ENCODE data around the gene KIAA1217. TPM values are rescaled to one million over a fixed set of nuclear protein-coding genes. Genes with fewer than 3 reads are reported as not detected.
A peak's percentile ranks its signal among the peaks of the same experiment; 100 is the strongest.

The KIAA1217 gene
- total RNA-seq, 4 donors from 2014 or later: 46.9 to 108 (median 61.5) TPM

DNA sequence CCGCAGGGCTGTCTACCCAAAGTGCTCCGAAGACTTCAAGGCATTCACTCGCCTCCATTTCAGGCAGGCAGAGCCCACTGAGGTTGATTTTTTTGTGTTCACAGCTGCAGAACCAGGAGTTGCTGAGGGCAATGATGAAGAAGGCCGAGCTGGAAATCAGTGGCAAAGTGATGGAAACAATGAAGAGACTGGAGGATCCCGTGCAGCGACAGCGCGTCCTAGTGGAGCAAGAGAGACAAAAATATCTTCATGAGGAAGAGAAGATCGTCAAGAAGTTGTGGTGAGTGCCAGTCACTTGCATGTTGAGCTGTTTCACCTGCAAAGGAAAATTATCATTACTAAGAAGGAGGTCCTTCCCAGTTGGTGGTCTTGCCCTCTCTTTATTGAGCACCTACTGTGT lies 304.2 kb downstream of the KIAA1217 start:
- Histone ChIP-seq H3K9me3 (no peaks in the 10 kb centered on the region), H3K36me3 (peaks cover 0 to 32% (median 0%) of the 10 kb centered on the region in 3 donors), H3K27me3 (no peaks in the 10 kb centered on the region), H3K4me1 (no peaks in the 10 kb centered on the region), H3K4me3 (no peak overlapping the region), H3K27ac (no peak overlapping the region)
- no peak for DNase-seq
- TF ChIP-seq POLR2A (IDR thresholded peaks at IDR 0.05): no peak
- TF ChIP-seq, protein P1, sequence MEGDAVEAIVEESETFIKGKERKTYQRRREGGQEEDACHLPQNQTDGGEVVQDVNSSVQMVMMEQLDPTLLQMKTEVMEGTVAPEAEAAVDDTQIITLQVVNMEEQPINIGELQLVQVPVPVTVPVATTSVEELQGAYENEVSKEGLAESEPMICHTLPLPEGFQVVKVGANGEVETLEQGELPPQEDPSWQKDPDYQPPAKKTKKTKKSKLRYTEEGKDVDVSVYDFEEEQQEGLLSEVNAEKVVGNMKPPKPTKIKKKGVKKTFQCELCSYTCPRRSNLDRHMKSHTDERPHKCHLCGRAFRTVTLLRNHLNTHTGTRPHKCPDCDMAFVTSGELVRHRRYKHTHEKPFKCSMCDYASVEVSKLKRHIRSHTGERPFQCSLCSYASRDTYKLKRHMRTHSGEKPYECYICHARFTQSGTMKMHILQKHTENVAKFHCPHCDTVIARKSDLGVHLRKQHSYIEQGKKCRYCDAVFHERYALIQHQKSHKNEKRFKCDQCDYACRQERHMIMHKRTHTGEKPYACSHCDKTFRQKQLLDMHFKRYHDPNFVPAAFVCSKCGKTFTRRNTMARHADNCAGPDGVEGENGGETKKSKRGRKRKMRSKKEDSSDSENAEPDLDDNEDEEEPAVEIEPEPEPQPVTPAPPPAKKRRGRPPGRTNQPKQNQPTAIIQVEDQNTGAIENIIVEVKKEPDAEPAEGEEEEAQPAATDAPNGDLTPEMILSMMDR (IDR thresholded peaks at IDR 0.05): peak in 2 of 6 experiments; percentile 21 to 32

DNA sequence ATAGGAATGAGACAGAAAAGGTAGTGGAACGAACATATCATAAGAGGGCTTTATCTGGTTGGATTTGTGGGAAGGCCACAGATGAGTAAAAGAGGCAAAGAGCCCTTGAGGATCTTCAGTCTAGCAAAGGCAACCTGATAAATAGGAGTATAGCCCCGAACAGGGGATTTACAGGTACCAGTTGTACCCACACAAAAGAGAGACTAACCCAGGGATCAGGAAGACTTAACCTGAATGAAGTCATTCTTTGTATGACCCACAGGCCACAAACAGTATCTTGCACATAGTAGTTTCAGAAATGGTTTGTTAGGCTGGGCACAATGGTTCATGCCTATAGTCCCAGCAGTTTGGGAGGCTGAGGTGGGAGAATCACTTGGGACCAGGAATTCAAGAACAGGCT lies 306.5 kb downstream of the KIAA1217 start:
- no peaks in the 10 kb centered on the region for H3K27me3 ChIP-seq
- no peak for TF ChIP-seq POLR2A (IDR thresholded peaks at IDR 0.05)
- TF ChIP-seq, protein P1 (IDR thresholded peaks at IDR 0.05): no peak
- H3K27ac ChIP-seq: no peak overlapping the region
- peaks cover 0 to 45% (median 0%) of the 10 kb centered on the region in 3 donors for H3K36me3 ChIP-seq
- H3K9me3 ChIP-seq: no peaks in the 10 kb centered on the region
- H3K4me3 ChIP-seq: no peak overlapping the region
- DNase-seq: no peak
- no peaks in the 10 kb centered on the region for H3K4me1 ChIP-seq

DNA sequence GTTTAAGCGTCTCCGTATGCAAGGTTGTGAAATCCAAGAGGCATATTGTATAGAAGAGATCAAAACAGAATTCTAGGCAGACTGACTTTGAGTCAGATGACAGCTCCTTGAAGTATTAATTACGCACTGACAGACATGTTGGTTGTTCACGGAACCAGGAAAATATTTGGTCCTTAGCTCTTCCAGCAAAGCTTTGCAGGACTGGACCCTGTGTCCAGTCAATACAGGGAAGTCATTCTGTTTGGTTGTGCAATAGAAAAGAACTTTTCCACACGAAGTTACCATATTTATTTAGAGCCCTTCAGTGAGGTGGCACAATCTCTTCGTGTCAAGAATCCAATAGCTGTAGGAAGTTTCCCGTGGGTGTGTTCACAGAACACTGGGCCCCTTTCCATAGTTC lies 309.5 kb downstream of the KIAA1217 start:
- no peak for DNase-seq
- H3K36me3 ChIP-seq: peaks cover 0 to 44% (median 0%) of the 10 kb centered on the region in 3 donors
- no peak for TF ChIP-seq POLR2A (IDR thresholded peaks at IDR 0.05)
- TF ChIP-seq, protein P1 (IDR thresholded peaks at IDR 0.05): no peak
- no peak overlapping the region for H3K27ac ChIP-seq
- H3K4me1 ChIP-seq: no peaks in the 10 kb centered on the region
- no peaks in the 10 kb centered on the region for H3K27me3 ChIP-seq
- H3K4me3 ChIP-seq: no peak overlapping the region
- H3K9me3 ChIP-seq: no peaks in the 10 kb centered on the region

DNA sequence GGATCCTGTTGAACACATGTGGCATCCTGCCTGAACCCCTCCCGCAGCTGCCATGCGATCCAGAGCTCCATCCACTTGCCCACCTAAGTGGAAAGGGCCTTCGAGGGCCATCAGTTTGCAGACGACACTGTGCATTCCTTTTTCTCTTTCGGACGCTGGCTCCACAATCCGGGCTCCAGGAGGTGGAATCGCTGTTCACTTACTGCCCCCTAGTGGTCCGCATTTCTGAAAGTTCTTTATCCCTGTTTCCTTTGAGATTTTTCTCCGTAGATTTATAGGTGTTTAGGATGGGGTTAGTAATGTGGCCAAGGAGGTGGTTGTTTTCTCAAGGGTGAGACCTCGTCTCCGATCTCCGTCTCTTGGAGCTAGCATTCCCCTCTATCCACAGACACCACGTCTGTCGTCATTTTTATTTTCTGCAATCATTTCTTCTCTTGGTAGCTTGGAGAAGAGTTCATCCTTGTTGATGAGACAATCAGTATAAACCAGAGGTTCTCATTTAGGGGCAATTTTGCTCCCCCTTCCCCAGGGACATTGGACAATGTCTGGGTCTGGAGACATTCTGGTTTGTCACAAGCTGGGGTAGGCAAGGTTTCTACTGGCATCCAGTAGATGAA lies 310.2 kb downstream of the KIAA1217 start:
- Histone ChIP-seq H3K27me3 (no peaks in the 10 kb centered on the region), H3K27ac (no peak overlapping the region), H3K9me3 (no peaks in the 10 kb centered on the region), H3K4me1 (no peaks in the 10 kb centered on the region), H3K36me3 (peaks cover 0 to 47% (median 0%) of the 10 kb centered on the region in 3 donors), H3K4me3 (no peak overlapping the region)
- DNase-seq: peak in 2 of 3 donors; percentile 58 to 78
- TF ChIP-seq POLR2A (IDR thresholded peaks at IDR 0.05): no peak
- TF ChIP-seq, protein P1 (IDR thresholded peaks at IDR 0.05): peak; percentile 18 to 66 (median 57)

DNA sequence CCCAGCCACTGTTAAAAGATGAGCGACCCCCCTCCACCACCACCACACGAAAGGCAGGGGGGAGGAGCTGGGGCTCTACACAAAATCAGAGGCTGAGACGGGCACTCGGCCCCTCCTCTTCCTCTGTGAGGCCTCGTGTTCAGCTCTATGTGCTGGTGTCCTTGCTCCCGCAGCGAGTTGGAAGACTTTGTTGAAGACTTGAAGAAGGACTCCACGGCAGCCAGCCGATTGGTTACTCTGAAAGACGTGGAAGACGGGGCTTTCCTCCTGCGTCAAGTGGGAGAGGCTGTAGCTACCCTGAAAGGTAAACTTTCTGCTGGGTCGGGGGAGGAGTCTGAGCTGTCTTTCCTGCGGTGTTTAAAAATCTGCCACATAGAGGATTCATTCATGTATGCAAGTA lies 311.0 kb downstream of the KIAA1217 start:
- Histone ChIP-seq H3K4me1 (no peaks in the 10 kb centered on the region), H3K36me3 (peaks cover 0 to 50% (median 0%) of the 10 kb centered on the region in 3 donors), H3K9me3 (no peaks in the 10 kb centered on the region), H3K27ac (no peak overlapping the region), H3K4me3 (no peak overlapping the region), H3K27me3 (no peaks in the 10 kb centered on the region)
- no peak for TF ChIP-seq POLR2A (IDR thresholded peaks at IDR 0.05)
- TF ChIP-seq, protein P1 (IDR thresholded peaks at IDR 0.05): no peak
- no peak for DNase-seq
